Esophagus muscularis mucosa (tissue), 4 donors: Measurements from ENCODE around the gene HINFP.

Experiments
- CTCF ChIP-seq, 3 experiments: fragments of 200-600 bp in 2 of 3; fragments of 450-650 bp in 1 of 3; sonication (generic) in 2 of 3; IDR thresholded peaks; one replicate each; pipeline ENCODE4 v1.5.1; 2017 to 2019; ENCODE audit warnings: antibody characterized with exemption in 3 of 3, mild to moderate bottlenecking in 2 of 3, moderate library complexity in 1 of 3
- EP300 ChIP-seq: sonication (generic); formaldehyde crosslinking; IDR thresholded peaks from one replicate; pipeline ENCODE4 v1.6.1; 2017; ENCODE audit warnings: antibody characterized with exemption
- POLR2A ChIP-seq: fragments of 450-650 bp; IDR thresholded peaks from one replicate; pipeline ENCODE4 v1.6.1; 2017; ENCODE audit warnings: antibody characterized with exemption, moderate library complexity, mild to moderate bottlenecking, low read depth
- POLR2AphosphoS5 ChIP-seq, 2 donors: sonication (generic); formaldehyde crosslinking; IDR thresholded peaks; one replicate each; pipeline ENCODE4 v1.6.1; 2017; ENCODE audit warnings: antibody characterized with exemption in 2 of 2

DNA sequence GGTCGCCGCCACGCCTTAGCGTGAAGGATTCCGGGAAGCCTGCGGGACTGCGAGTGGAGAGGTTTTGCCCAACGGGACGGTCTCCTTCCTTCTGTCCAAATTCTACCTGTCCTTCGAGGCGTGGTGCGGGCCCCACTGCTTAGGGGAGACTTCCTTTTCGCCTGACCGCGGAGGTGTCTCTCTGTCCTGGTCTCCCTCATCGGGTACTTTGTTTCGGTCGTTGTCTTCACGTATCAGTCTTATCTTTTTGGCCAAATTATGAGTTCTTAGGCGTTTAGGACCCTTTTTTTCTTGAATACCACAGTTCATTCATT is 388 bp downstream of the HINFP start:
- TF ChIP-seq POLR2AphosphoS5 (IDR thresholded peaks at IDR 0.05) (no peak), CTCF (IDR thresholded peaks at IDR 0.05) (no peak), POLR2A (no peak), EP300 (no peak)
